Mesendoderm (in vitro differentiated cells): Measurements from ENCODE around the gene ADD3.
"Not testable (repeated sequence)": the region's sequence is repeated elsewhere in the genome, so short reads cannot be mapped to it uniquely, and the experiment has no call there.

Experiments
- DNase-seq: peaks from one replicate; pipeline ENCODE4 v3.0.0; 2013
- H2AK5ac ChIP-seq: 2 replicates; pipeline ENCODE4 v1.6.1; 2013; ENCODE audit warnings: low read length, inconsistent platforms
- H2BK120ac ChIP-seq: 2 replicates; pipeline ENCODE4 v1.6.1; 2013; ENCODE audit warnings: low read depth, mild to moderate bottlenecking, low read length, moderate library complexity, mixed read lengths
- H2BK15ac ChIP-seq: replicated peaks from 2 replicates; pipeline ENCODE4 v1.6.1; 2013; ENCODE audit warnings: low read depth, mild to moderate bottlenecking, moderate library complexity
- H2BK5ac ChIP-seq: 2 replicates; pipeline ENCODE4 v1.6.1; 2013; ENCODE audit warnings: low read length, inconsistent platforms
- H3K18ac ChIP-seq: 2 replicates; pipeline ENCODE4 v1.6.1; 2013; ENCODE audit warnings: mild to moderate bottlenecking, low read length, mixed read lengths
- H3K23ac ChIP-seq: one replicate; pipeline ENCODE4 v1.6.1; 2013; ENCODE audit warnings: low read length
- H3K27ac ChIP-seq: 2 replicates; pipeline ENCODE4 v1.5.1; 2013; ENCODE audit warnings: low read depth, mild to moderate bottlenecking, inconsistent platforms, low read length, moderate library complexity
- H3K27me3 ChIP-seq: 2 replicates; pipeline ENCODE4 v1.6.1; 2013; ENCODE audit warnings: low read length, control low read depth, mild to moderate bottlenecking, inconsistent platforms; ENCODE audit not compliant: insufficient read depth, poor library complexity
- H3K36me3 ChIP-seq: 2 replicates; pipeline ENCODE4 v1.6.1; 2013; ENCODE audit warnings: low read length, inconsistent platforms; ENCODE audit not compliant: control insufficient read depth, insufficient read depth
- H3K4ac ChIP-seq: one replicate; pipeline ENCODE4 v1.6.1; 2013; ENCODE audit warnings: low read depth, mild to moderate bottlenecking, low read length, moderate library complexity
- H3K4me1 ChIP-seq: 2 replicates; pipeline ENCODE4 v1.6.1; 2013; ENCODE audit warnings: low read depth, low read length, inconsistent platforms; ENCODE audit not compliant: control insufficient read depth
- H3K4me2 ChIP-seq: 2 replicates; pipeline ENCODE4 v1.6.1; 2013; ENCODE audit warnings: low read length
- H3K4me3 ChIP-seq: 2 replicates; pipeline ENCODE4 v1.5.1; 2013; ENCODE audit warnings: mild to moderate bottlenecking, low read length
- H3K56ac ChIP-seq: one replicate; pipeline ENCODE4 v1.6.1; 2013; ENCODE audit warnings: low read length
- H3K79me1 ChIP-seq: 2 replicates; pipeline ENCODE4 v1.6.1; 2013; ENCODE audit warnings: low read length, inconsistent platforms
- H3K79me2 ChIP-seq: 2 replicates; pipeline ENCODE4 v1.6.1; 2013; ENCODE audit warnings: mild to moderate bottlenecking, low read length; ENCODE audit not compliant: control insufficient read depth, insufficient read depth
- H3K9ac ChIP-seq: 2 replicates; pipeline ENCODE4 v1.6.1; 2013; ENCODE audit warnings: low read length, inconsistent platforms
- H4K5ac ChIP-seq: one replicate; pipeline ENCODE4 v1.6.1; 2013; ENCODE audit warnings: low read length
- H4K8ac ChIP-seq: one replicate; pipeline ENCODE4 v1.6.1; 2013; ENCODE audit warnings: low read depth, mild to moderate bottlenecking, control low read depth, low read length, moderate library complexity
- WGBS: extraction: QIAGEN DNeasy Blood & Tissue Kit; methylation state at CpG from one replicate; pipeline ENCODE4 v1.1.7; 2013; ENCODE audit warnings: low lambda C conversion rate, missing lambda C conversion rate; ENCODE audit not compliant: insufficient coverage; ENCODE audit errors: extremely low coverage; 5-methylcytosine and 5-hydroxymethylcytosine counted together

The ADD3 gene

DNA sequence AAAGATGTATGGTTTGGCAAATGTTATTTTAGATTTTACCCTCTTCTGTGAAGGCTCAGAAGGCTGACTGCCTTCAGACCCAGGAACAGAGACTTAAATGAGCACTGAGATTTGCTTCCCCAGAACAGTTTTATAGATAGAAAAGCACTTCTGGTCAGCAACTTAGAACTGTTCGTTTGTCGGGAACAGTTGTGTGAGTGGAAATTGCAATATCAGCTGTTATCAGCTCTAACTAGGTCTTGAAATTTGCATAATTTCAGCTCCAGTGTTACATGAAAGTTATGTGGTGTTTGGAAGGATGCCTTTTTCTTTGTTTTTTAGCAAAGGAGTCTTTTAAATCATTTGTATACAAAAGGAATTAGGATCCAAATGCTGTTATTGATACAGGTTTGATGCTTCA lies 115.8 kb downstream of the ADD3 start:
- Histone ChIP-seq H3K79me2 (no peaks in the 10 kb centered on the region), H2BK120ac (no peak overlapping the region), H3K4me2 (no peak overlapping the region), H3K56ac (no peak overlapping the region), H3K23ac (no peak overlapping the region), H3K79me1 (no peaks in the 10 kb centered on the region), H3K4me1 (no peaks in the 10 kb centered on the region), H2BK15ac (no peak overlapping the region), H3K18ac (no peak overlapping the region), H4K5ac (no peak overlapping the region), H3K4me3 (no peak overlapping the region), H3K36me3 (peaks cover 4% of the 10 kb centered on the region), H2AK5ac (no peak overlapping the region), H3K4ac (no peak overlapping the region), H3K9ac (no peak overlapping the region), H3K27me3 (no peaks in the 10 kb centered on the region), H4K8ac (no peak overlapping the region), H3K27ac (no peak overlapping the region), H2BK5ac (no peak overlapping the region)
- WGBS = no CpG with 5 or more reads among the region's 2 CpGs
- no peak for DNase-seq

DNA sequence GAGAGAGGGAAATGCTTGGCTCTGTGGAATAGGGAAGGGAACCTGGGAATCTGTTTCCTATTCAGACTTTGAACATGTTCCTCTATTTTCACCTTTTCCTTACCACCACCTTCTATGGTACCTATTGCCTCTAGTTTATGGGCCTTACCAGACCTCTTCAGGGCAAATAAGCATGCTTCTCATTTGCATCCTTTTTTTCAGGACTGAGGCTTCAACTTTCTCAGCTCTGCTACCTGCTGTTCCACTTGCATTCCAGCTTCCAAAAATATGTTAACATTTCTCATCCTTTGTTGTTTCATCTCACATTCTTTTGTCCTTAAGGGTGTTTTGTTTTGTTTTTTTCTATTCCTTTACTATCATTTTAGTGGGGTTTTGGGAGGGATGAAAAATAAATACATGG lies 121.7 kb downstream of the ADD3 start:
- H4K8ac ChIP-seq = no peak overlapping the region
- H3K27ac ChIP-seq = no peak overlapping the region
- H3K4me1 ChIP-seq = no peaks in the 10 kb centered on the region
- H3K79me2 ChIP-seq = no peaks in the 10 kb centered on the region
- H3K23ac ChIP-seq = no peak overlapping the region
- H3K9ac ChIP-seq = no peak overlapping the region
- H3K27me3 ChIP-seq = no peaks in the 10 kb centered on the region
- H2AK5ac ChIP-seq = no peak overlapping the region
- H3K18ac ChIP-seq = no peak overlapping the region
- peak; percentile 21 for DNase-seq
- peaks cover 3% of the 10 kb centered on the region for H3K36me3 ChIP-seq
- H3K4ac ChIP-seq = no peak overlapping the region
- H2BK15ac ChIP-seq = no peak overlapping the region
- H2BK5ac ChIP-seq = no peak overlapping the region
- H2BK120ac ChIP-seq = no peak overlapping the region
- no peak overlapping the region for H3K4me3 ChIP-seq
- no peaks in the 10 kb centered on the region for H3K79me1 ChIP-seq
- H3K56ac ChIP-seq = no peak overlapping the region
- H4K5ac ChIP-seq = no peak overlapping the region
- H3K4me2 ChIP-seq = no peak overlapping the region

DNA sequence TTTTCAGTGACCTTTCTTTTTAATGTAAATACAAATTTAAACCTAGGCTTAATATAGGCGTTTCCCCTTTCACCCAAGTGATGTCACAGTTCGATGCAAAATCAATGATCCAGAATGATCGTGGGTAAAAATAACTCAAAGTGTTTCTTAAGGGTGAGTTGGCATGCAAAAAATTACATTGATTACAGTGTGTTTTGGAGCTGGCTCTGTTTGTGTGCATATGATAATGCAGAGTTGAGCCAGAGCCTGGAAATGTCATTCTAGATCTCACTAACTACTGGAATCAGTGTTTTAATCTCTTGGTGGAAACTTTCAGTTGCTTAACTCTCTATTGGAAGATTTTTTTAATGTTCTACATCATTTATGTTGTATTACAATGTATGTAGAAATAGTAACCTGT lies 127.1 kb downstream of the ADD3 start:
- H3K36me3 ChIP-seq = peaks cover 1% of the 10 kb centered on the region
- no CpG with 5 or more reads among the region's 3 CpGs for WGBS
- no peaks in the 10 kb centered on the region for H3K4me1 ChIP-seq
- H3K23ac ChIP-seq = no peak overlapping the region
- H3K4me3 ChIP-seq = no peak overlapping the region
- H3K4me2 ChIP-seq = no peak overlapping the region
- no peak overlapping the region for H3K27ac ChIP-seq
- H3K9ac ChIP-seq = no peak overlapping the region
- H3K56ac ChIP-seq = no peak overlapping the region
- no peaks in the 10 kb centered on the region for H3K27me3 ChIP-seq
- H4K5ac ChIP-seq = no peak overlapping the region
- no peak overlapping the region for H4K8ac ChIP-seq
- DNase-seq = no peak
- no peak overlapping the region for H2AK5ac ChIP-seq
- no peak overlapping the region for H3K18ac ChIP-seq
- no peak overlapping the region for H2BK15ac ChIP-seq
- no peak overlapping the region for H2BK120ac ChIP-seq
- H3K79me2 ChIP-seq = no peaks in the 10 kb centered on the region
- no peaks in the 10 kb centered on the region for H3K79me1 ChIP-seq
- no peak overlapping the region for H3K4ac ChIP-seq
- H2BK5ac ChIP-seq = no peak overlapping the region

DNA sequence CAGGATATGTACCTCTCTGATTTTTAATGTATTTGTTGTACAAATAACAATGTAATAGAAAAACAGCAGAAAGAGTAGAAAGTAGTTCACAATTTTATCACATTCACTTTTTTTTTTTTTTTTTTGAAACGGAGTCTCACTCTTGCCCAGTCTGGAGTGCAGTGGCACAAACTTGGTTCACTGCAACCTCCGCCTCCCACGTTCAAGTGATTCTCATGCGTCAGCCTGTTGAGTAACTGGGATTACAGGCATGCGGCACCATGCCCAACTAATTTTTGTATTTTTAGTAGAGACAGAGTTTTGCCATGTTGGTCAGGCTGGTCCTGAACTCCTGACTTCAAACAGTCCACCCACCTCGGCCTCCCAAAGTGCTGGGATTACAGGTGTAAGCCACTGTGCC lies 128.1 kb downstream of the ADD3 start:
- H4K5ac ChIP-seq, H2BK5ac ChIP-seq, H2BK15ac ChIP-seq, H4K8ac ChIP-seq, H3K4me3 ChIP-seq, H3K9ac ChIP-seq, H3K4me2 ChIP-seq, H3K27ac ChIP-seq, H3K18ac ChIP-seq, H3K79me1 ChIP-seq, H3K4me1 ChIP-seq, H3K79me2 ChIP-seq, H2BK120ac ChIP-seq, DNase-seq, H3K27me3 ChIP-seq, H3K23ac ChIP-seq, H3K36me3 ChIP-seq, H3K56ac ChIP-seq, H3K4ac ChIP-seq, H2AK5ac ChIP-seq: not testable (repeated sequence)
- WGBS = no CpG with 5 or more reads among the region's 6 CpGs

DNA sequence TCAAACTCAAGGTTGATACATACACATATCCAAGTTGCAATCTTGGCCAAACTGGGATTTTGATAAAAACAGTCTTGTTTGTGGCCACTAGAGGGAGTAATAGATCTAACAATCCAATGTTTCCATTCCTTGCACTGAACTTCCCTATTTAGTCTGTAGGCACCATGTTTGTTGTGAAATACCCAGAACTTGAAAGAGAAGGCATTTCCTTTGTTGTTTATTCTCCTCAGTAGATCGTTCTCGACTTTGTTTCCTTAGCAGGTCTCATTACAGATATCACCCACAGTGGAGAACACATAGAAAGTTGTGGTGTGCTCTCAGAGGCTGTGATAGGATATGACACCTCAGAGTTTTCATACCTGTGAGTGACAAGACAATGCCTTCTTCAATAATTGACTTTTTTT lies 129.4 kb downstream of the ADD3 start:
- Histone ChIP-seq H4K8ac (no peak overlapping the region), H2BK15ac (no peak overlapping the region), H3K4me3 (no peak overlapping the region), H4K5ac (no peak overlapping the region), H3K79me2 (no peaks in the 10 kb centered on the region), H3K23ac (no peak overlapping the region), H3K27me3 (no peaks in the 10 kb centered on the region), H3K56ac (no peak overlapping the region), H3K4me2 (no peak overlapping the region), H3K9ac (no peak overlapping the region), H3K27ac (no peak overlapping the region), H2BK120ac (no peak overlapping the region), H3K18ac (no peak overlapping the region), H3K79me1 (no peaks in the 10 kb centered on the region), H2AK5ac (no peak overlapping the region), H3K36me3 (no peaks in the 10 kb centered on the region), H3K4me1 (no peaks in the 10 kb centered on the region), H2BK5ac (no peak overlapping the region), H3K4ac (no peak overlapping the region)
- DNase-seq = peak; percentile 80
- WGBS = no CpG with 5 or more reads among the region's 2 CpGs

DNA sequence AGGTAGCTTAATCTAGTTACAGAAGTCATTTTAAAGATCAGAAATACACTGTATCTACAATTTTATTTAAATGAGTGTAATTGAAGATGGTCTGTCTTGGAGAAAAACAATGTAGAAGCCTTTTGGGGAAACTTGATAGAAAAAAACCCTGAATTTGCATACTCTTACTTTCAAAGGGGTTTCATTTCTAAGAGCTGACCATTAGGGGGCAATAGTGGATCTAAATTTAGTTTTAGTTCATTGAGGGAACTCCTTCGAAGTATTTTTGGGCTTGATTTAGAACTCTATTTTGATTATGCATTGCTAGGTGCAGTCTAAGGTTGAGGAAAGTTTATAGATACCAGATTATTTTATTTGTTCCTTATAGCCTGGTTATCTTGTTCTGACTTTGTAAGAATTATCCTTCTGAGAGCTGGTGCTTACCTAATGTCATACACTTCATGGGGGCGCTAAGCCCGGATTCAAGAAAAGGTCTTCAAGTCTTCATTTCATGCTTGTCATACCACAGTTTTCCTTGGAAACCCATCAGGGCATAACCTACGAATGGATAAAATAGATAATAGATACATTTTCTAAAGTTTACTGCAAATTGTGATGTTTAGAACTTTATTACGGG lies 130.5 kb downstream of the ADD3 start:
- DNase-seq = peak; percentile 77

More for the DNA sequence above, 130.5 kb downstream of the ADD3 start:
- no CpG with 5 or more reads among the region's 5 CpGs for WGBS
- Histone ChIP-seq H3K23ac (no peak overlapping the region), H3K4me2 (no peak overlapping the region), H3K27ac (no peak overlapping the region), H3K4ac (no peak overlapping the region), H3K79me2 (no peaks in the 10 kb centered on the region), H3K4me1 (no peaks in the 10 kb centered on the region), H2BK5ac (no peak overlapping the region), H3K56ac (no peak overlapping the region), H3K18ac (no peak overlapping the region), H2BK120ac (no peak overlapping the region), H4K8ac (no peak overlapping the region), H4K5ac (no peak overlapping the region), H3K36me3 (no peaks in the 10 kb centered on the region), H3K79me1 (no peaks in the 10 kb centered on the region), H2BK15ac (no peak overlapping the region), H2AK5ac (no peak overlapping the region), H3K4me3 (no peak overlapping the region), H3K27me3 (no peaks in the 10 kb centered on the region), H3K9ac (no peak overlapping the region)
